ENCODE data around the gene IGF2BP3.

IGF2BP3 gene

DNA sequence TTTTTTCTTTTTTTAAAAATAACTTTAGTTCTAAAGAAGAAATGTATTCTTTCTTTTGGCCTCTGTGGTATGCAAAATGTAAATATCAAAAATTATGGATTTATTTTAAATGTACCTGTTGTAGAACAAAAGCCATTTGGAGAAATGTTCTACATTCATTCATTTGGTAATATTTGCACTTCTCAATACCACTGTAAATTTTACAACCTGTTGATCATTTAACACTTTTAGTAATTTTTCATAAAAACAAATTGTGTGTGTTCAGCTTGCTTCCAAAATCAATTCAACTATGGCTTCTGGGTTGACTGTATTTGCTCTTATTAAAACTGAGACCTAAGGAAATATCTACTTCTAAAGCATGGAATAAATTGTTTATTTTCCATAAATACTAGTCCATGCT lies 2.3 kb upstream of the IGF2BP3 start:
- no peak for DNase-seq (ENCODE audit: low read depth in 2 of 2)

DNA sequence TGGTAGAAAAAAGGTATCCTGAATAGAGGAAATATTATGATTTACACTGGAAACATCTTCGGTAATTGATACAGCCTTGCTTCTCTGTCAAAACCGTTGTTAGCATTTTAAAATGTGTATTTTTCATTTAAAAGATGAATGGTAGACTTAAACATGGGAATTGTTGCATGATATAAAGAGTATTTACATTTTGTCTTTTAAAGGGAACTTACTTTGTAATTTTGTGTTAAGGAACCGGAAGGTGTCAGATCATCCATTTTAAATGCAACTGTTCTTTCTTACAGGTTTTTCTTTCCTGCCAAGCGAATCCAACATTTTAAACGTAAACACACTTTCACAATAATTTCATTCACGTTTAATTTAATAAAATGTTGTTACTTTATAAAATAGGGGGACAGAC lies 1.8 kb upstream of the IGF2BP3 start:
- no peak for DNase-seq (ENCODE audit: low read depth in 2 of 2)

DNA sequence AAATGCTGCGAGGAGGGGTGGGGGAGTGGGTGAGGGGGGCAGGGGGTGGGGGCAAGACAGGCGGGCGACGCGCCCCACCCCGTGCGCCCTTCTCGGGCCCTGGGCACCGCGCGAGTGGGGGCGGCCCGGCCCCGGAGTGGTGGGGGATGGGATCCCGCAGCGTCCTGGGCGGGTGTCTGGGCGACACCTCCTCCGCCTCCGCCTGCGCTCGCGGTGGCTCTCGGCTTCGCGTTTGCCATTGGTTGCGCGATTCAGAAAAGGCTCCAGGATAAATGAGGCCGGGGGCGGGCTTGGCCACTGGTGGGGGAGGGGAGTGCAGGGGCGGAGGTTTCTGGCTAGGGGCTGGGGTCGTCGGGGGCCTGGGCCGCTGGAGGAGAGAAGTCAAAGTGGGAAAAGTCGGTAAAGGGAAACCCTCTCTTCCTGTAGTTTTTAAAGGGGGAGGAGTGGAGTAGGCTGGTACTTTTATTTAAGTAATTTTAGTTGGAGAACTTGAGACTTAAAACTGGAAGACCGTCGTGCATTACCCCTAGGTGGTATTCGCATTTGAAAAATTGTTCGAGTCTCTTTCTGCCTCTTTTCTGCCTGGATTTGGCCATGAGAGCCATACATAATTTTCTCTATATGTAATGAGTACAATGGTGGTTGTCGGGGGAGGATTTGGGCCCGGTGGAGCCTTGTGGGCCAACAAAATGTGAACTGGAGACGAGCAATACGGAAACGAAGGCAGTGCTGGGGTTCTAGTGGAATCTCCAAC lies 992 bp upstream of the IGF2BP3 start:
- DNase-seq (ENCODE audit: low read depth in 2 of 2): no peak

DNA sequence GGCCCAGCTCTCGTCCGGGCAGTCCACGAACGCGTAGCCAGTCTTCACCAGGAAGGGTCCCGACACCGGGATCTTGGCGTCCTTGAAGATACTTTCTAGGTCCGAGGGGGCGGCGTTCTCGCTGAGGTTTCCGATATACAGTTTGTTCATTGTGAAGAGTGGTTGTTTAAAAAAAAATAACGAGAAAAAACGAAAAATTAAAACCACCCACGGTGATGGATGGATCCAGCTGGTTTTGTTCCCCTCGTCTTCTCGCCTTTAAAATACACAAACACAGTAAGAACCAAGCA lies 385 bp downstream of the IGF2BP3 start:
- no peak for DNase-seq (ENCODE audit: low read depth in 2 of 2)

DNA sequence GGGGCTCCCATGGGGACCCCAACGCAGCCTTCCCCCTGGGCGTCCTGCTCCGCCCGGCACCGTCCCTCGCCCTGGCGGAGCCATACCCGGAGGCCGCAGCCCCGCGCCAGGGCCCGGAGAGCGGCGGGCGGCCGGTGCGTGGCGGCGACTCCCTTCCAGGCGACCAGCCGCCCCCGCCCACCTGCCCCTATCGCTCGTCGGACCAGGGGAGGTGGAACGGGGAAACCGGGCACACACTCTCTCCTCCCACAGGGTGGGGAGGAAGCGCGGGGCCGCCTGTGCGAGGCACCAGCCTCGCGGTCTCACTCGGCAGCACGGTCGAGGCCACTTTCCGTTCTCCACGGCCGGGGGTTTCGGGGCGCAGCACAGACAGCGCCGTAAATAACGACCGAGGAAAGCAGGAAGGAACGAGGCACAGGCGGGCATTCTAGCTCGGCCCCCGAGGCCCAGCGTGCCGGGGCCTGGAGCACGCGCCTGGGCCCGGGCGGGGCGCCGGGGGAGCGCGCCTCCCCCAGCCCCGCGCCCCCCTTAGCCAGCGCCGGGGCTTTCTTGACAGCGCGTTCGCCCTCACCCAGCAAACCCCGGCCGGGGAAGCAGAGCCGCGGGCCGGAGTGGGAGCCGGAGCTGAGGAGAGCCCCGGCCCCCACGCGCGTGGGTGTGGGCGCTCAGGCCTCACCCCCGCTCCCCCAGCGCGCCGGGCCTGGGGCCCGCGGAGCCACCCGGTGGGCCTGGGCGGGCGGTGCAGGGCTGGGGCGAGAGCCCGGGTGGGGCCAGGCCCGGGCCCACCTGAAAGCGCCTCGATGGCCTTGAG lies 936 bp downstream of the IGF2BP3 start:
- no peak for DNase-seq (ENCODE audit: low read depth in 2 of 2)

DNA sequence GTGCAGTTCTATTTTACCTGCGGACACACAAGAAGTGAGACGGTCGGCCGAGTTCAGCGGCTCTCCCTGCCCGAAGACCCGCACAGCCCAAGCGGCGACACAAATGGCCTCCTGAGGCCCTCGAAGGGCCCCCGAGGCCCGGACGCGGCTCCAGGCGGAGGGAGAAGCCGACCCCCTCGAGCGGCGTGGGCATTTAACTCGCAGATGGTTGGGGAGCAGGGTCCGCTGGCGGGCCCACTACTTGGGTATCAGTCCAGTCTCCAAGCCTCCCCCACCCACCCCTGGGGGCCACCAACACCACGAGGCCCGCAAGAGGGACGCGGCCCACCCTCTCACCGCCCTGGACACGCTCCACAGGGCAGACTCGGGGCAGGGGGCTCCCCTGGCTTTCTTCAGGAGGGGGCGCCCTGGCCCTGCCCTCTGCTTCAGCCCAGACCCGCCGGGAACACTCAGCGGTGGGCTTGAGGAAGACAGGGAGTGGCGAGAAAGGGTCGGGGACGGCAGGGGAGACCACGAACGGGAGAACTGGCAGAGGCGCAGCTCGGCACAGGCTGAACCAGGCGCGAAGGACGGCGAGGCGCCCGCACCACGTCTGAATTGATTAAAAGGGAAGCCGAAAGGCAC lies 1.7 kb downstream of the IGF2BP3 start:
- no peak for DNase-seq (ENCODE audit: low read depth in 2 of 2)

DNA sequence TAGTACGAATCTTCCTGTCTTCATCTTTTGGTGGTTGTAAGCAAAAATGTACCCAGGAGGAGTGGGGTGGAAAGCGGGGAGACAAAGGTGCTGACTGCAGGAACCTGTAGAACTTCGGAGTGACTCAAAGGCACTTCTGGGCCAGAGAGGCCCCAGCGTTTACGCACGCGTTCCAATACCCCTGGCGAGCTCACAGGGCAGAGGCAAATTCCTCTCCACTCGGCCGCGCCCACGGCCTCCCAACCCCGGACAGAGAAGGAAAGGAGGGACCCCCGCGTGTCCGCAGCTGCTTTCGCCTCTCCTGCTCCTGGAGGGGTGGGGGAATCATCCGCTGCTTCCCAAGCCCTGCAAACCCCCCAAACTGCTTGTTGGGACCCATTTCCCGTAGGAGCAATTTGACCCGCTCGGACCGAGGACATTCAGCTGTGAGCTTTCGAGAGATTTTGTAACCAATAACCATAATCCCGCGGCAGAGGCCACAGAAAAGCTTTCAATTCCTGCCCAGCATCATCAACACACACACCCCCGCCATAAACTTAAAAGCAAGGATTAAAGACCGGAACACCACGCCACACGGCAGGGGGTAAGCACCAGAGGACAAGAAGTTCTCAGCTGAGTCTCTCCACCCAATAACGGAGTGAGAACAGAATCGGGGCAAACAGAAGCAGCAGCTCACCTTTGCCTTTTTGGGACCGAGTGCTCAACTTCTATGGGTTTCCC lies 2.3 kb downstream of the IGF2BP3 start:
- no peak for DNase-seq (ENCODE audit: low read depth in 2 of 2)

DNA sequence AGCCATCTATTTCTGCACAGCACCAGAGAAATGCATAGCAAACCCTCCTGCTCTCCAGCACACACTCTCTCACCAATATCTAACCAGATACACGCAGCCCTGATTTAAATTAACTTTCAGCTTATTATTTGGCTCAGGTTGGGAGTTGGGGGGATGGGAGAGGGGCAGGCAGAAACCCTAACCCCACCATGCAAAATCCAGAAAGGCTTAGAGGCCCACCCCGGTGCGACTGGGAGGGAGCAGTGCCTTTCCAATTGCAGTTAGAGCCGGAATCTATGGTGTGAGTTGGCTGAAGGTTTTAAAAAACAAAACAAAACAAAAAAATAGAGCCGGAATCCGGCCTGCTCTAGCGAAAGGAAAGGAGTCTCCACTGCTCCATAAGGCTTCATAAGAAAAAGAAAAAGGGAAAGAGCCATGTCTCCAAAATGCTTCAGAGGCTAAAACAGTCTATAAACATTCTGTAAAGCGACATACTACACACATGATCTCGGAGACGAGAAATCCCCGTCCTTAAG lies 2.9 kb downstream of the IGF2BP3 start:
- no peak for DNase-seq (ENCODE audit: low read depth in 2 of 2)

DNA sequence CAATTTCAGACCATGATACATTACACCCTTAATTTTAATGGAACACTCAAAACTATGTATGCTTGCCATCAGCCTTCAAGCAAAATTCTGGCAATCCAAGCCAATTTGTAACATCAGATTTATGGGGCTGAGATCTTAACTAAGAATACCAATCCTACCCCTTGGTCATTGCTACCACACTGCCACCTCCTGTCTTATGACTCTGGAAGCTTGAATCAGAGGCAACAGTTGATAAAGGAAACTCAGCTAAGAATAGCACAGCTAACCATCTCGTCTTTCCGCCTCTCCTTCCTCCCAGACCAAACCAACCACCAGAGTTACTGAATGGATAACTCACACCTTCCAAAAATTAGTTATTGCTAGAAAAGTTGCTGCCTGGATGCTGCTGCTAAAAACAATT lies 7.4 kb downstream of the IGF2BP3 start:
- DNase-seq (ENCODE audit: low read depth in 2 of 2): no peak

DNA sequence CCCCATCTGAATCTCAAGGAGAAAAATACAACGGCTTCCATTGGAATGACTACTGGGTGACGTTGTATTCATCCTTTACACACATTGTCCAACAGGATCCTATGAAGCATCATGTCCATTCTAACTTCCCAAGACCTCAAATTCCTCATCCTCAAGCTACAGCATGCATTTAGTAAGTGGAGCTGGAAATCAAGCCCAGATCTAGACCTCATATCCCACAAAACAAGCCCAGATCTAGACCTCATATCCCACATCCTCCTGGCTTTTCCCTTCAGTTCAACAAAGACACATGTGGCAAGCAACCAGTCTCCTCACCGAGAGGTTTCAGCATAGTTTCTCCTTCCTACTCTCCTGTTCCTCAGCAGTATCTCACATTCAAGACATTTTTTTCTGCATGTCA lies 12.2 kb downstream of the IGF2BP3 start:
- DNase-seq (ENCODE audit: low read depth in 2 of 2): no peak

DNA sequence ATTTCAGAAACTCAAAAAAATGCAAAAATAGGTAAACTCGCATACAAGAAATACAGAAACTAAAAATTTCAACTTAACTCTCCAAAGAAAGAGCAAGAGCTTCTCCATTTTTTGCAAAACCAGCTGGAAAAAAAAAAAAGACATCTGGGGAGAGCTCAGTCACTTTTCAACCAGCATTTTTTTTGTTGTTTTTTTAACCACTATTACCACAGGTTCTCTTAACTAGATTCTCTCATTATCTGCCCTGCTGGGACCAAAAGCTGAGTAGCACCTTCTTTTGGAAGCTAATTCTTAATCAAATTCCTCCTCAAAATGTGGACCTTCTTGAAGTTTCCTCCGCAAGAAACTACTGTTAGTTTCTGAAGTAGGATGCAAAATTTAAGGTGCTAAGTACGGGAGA lies 14.2 kb downstream of the IGF2BP3 start:
- no peak for DNase-seq (ENCODE audit: low read depth in 2 of 2)

DNA sequence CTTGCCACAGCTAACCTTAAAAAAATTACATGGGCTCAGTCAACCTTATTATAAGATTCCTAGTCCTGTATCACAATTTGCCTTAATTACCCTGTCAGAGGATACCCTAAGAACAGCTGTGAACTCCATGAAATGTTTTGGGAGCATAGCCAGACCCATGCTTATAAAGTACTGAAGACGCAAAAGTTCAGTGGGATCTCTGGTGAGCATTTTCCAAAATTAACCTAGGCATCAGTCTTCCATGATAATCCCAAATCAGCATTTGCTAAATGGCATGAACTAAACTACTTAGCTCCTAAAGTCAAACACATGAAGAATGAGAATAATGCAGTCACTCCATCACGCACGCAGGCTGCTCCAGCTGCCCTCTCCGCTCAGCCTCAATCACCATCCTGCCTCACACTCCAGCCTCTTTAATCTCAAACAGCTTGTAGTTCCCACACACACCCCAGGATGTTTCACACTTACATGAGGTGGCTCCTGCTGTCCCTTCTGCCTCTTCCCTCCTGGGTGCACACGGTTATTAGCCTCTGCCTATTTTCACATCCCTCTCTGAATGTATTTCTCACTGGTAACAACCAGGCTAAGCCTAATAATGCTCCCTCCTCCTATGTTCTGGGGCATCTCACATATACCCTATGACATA lies 15.3 kb downstream of the IGF2BP3 start:
- no peak for DNase-seq (ENCODE audit: low read depth in 2 of 2)

DNA sequence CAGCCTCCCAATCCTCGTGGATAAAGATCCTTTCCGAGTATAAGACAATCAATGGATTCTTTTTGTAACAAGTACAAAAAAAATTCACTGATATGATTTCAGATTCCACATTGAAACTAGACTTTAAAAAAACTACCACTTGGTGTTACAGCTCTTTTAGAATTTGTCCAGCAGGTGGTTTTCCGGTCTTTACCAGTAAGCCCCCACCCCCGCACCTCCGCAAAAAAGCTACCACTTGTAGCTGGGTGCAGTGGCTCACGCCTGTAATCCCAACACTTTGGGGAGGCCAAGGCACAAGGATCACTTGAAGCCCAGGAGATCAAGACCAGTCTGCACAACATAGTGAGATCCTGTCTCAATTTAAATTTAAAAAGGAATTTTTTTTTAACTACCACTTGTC lies 19.8 kb downstream of the IGF2BP3 start:
- DNase-seq (ENCODE audit: low read depth in 2 of 2): no peak

DNA sequence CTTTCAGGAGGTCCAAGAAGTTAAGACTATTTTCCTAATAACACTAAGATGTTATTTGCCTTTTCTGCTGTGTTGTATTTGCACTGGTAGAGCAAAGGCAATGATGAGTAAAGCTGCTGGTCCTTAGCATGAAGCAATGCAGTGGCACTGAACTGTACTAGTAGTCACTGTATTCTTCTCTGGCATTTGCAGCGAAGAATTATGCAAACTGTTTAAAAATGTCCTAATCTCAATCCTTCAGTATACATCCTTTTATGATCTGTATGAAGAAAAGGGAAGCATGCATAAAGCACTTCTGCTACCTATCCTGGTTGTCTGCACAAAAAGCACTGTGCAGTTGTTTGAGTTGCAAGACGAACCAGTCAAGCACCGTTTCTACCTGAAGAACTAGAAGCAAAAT lies 20.4 kb downstream of the IGF2BP3 start:
- no peak for DNase-seq (ENCODE audit: low read depth in 2 of 2)

DNA sequence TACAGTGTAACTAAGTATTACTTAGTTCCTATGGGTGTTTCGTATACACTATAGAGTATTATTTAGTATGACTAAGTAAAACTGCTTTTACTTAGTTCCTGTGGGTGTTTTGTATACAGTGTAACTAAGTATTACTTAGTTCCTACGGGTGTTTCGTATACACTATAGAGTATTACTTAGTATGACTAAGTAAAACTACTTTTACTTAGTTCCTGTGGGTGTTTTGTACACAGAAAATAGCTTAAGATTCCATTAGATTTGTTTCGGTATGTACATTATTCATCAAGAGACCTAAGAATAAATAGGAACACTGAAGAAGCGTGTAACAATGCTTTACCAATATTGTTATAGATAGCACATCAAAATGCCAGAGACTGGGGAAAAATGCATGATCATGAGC lies 25.0 kb downstream of the IGF2BP3 start:
- no peak for DNase-seq (ENCODE audit: low read depth in 2 of 2)

DNA sequence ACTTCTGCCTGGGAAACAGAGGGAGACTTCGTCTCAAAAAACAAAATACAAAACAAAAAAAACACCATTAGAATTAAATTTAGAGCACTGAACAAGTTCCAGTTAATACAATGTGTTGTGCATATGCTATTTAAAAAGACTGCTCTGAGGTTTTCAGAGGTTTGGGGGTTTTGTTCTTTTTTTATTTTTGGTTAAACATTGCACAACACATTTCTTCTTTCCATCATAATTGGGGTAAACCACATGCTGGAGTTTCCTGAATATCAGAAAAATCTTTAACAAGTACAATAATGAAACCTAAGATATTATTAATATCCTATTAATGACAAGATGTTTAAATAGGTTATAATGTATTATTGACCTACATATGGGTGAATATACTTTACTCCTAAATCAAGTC lies 26.3 kb downstream of the IGF2BP3 start:
- DNase-seq (ENCODE audit: low read depth in 2 of 2): no peak

DNA sequence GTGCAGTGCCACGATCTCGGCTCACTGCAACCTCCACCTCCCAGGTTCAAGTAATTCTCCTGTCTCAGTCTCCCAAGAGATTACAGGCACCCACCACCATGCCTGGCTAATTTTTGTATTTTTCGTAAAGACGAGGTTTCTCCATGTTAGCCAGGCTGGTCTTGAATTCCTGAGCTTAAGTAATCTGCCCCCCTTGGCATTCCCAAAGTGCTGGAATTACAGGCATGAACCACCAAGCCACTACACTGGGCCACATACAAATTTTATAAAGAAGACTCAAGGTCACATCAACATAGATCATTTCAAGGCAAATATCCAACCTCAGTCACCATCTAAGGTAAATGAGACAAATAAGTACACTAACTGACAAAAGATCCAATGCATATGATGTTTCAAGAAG lies 32.1 kb downstream of the IGF2BP3 start:
- no peak for DNase-seq (ENCODE audit: low read depth in 2 of 2)

DNA sequence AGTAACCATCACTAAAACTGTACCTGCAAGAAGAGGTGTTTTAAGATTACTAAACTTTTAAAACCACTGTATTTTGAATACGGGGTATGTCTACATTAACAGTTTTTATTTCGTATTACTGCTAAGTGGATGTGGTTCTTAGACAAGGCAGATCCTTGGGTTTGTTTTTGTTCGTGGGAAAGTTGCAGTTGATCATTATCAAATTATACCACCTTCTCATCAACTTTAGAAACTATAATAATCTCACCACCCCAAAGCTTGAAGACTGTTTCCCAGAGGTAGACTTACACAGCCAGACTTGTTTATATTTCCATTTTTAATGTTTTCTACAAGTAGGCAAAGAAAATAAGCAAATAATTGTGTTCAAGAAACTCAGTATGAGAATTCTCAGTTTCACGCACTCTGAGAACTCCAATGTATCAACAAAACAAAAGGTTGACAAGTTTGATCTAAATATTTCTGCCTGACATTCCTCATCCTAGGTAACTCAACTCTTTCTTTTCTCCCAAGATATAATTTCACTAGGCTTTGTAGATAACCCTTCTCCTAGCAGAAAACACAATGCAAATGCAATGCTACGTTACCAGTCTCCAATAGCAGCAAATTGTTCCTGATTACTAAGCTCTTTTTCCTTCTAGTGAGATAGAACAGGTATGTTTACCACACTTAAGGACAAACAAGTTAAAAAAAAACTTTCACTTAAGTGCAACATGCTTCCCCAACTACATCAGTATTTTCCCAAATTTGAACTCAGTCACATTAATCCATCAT lies 36.0 kb downstream of the IGF2BP3 start:
- DNase-seq (ENCODE audit: low read depth in 2 of 2): no peak

DNA sequence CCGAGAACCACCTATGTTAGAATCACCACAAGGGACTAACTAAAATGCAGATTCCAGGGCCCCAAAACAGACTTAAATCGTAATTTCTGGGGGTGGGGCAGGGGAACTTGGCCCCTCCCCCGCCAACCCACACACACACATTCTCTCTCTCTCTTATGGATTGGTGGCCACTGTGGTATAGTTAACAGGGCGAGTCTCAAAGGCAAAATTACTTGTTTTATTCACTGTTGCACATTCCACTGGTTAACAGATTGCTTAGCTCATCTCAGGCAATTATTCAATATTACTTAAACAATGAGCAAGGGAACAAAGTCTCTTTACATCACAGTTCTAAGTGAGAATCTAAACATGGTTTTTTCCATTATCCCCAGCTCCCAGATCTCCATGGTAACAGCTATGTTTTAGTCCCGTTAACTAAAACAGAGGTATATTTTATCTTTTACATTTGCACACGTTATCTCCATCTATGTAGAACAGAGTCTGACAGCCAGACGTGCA lies 38.5 kb downstream of the IGF2BP3 start:
- DNase-seq (ENCODE audit: low read depth in 2 of 2): no peak

DNA sequence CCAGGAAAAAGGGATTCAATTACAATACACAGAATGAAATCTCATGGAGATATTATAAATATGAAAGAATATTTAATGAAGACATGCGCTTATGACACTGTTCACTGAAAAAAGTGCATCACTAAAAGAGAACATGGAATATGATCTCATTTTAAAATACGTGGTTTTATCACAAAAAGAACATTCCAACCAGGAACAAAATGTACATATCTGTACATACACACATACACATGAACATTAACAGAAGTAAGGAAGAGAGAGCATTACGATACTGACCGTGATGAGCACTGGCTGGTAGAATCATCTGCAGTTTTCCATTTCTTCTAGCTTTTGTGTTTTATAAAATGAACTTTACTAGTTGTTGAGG lies 39.4 kb downstream of the IGF2BP3 start:
- DNase-seq (ENCODE audit: low read depth in 2 of 2): no peak

DNA sequence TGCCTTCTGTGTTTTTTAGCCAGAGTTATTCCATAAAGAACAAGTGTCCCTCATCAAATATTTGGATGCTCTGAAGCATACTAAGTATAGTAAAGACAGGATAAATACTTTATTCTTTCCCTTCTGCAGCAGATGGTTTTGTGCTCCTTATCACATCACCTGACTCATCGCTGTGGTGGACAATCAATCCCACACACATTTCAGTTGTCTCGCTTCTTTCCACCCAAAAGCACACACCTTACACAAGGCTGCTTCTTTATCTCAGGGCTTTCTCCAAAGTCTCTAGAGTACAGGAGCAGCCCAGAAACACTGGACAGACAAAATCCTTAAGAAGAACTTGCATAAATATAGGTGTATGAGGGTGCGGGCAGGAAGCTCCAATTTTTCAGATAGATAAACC lies 43.4 kb downstream of the IGF2BP3 start:
- DNase-seq (ENCODE audit: low read depth in 2 of 2): no peak
